Ascending aorta (tissue), 2 donors: ENCODE measurements around the gene RXFP1. TPM values are rescaled to one million over a fixed set of nuclear protein-coding genes. Genes with fewer than 3 reads are reported as not detected.

ENCODE experiments used
- DNase-seq, 2 donors: peaks; one replicate each; pipeline ENCODE4 v3.0.0-alpha.2; 2019; ENCODE audit warnings: low spot score in 2 of 2
- H3K27ac ChIP-seq, 2 donors: fragments of 200-600 bp; sonication (generic); one replicate each; pipeline ENCODE4 v1.5.1; 2016 to 2017; ENCODE audit warnings: mild to moderate bottlenecking in 1 of 2
- H3K27me3 ChIP-seq: fragments of 200-600 bp; sonication (generic); one replicate; pipeline ENCODE4 v1.5.1; 2017
- H3K36me3 ChIP-seq, 2 donors: fragments of 200-600 bp; sonication (generic); one replicate each; pipeline ENCODE4 v1.5.1; 2016
- H3K4me1 ChIP-seq, 2 donors: fragments of 200-600 bp; sonication (generic); one replicate each; pipeline ENCODE4 v1.5.1; 2016 to 2017; ENCODE audit warnings: mild to moderate bottlenecking in 1 of 2
- H3K4me3 ChIP-seq, 2 donors: fragments of 200-600 bp; sonication (generic); one replicate each; pipeline ENCODE4 v1.5.1; 2016 to 2017; ENCODE audit warnings: mild to moderate bottlenecking in 1 of 2
- H3K9me3 ChIP-seq, 2 donors: fragments of 200-600 bp; sonication (generic); one replicate each; pipeline ENCODE4 v1.5.1; 2016
- CTCF ChIP-seq, 3 experiments: fragments of 200-600 bp in 2 of 3; fragments of 450-650 bp in 1 of 3; sonication (generic) in 2 of 3; IDR thresholded peaks; one replicate each; pipeline ENCODE4 v1.5.1; 2016 to 2019; ENCODE audit warnings: antibody characterized with exemption in 3 of 3, mild to moderate bottlenecking in 1 of 3, moderate library complexity in 1 of 3
- intact Hi-C: fragments of 100-400 bp; cut with DNase I; formaldehyde crosslinking; loops from one replicate; pipeline ENCODE4 v1.15.1; 2023
- total RNA-seq: library from RNA; depleted of rRNA; stranded (reverse); fragments of >200 nt; gene quantifications from one replicate; pipeline ENCODE4 v1.1.0, GENCODE V29; 2016

The RXFP1 gene
- total RNA-seq, 1 donor from 2014 or later: 0.75 TPM

- TF ChIP-seq CTCF (IDR thresholded peaks at IDR 0.05): no peak
- H3K27me3 ChIP-seq: no peaks in the 10 kb centered on the region
- no peak overlapping the region for H3K4me3 ChIP-seq
- no peaks in the 10 kb centered on the region for H3K9me3 ChIP-seq
- H3K4me1 ChIP-seq: no peaks in the 10 kb centered on the region
- no peaks in the 10 kb centered on the region for H3K36me3 ChIP-seq
- H3K27ac ChIP-seq: no peak overlapping the region
- no peak for DNase-seq
- intact Hi-C loops: loop anchor here (10.0 kb wide), 1 partner anchor 183 kb away; no protein-coding TSS in a partner anchor
These were observed 66.6 kb downstream of the RXFP1 start for GRCh38 chr4:158588285-158588684.

- no peaks in the 10 kb centered on the region for H3K9me3 ChIP-seq
- H3K27ac ChIP-seq: no peak overlapping the region
- no peaks in the 10 kb centered on the region for H3K27me3 ChIP-seq
- no peaks in the 10 kb centered on the region for H3K36me3 ChIP-seq
- intact Hi-C loops: loop anchor here (10.0 kb wide), 1 partner anchor 184 kb away; no protein-coding TSS in a partner anchor
- no peak for TF ChIP-seq CTCF (IDR thresholded peaks at IDR 0.05)
- H3K4me3 ChIP-seq: no peak overlapping the region
- no peak for DNase-seq
- no peaks in the 10 kb centered on the region for H3K4me1 ChIP-seq
These were observed 67.1 kb downstream of the RXFP1 start for GRCh38 chr4:158588777-158589176.

- Histone ChIP-seq H3K9me3 (no peaks in the 10 kb centered on the region), H3K4me1 (no peaks in the 10 kb centered on the region), H3K27me3 (no peaks in the 10 kb centered on the region), H3K27ac (no peak overlapping the region), H3K4me3 (no peak overlapping the region), H3K36me3 (no peaks in the 10 kb centered on the region)
- DNase-seq: no peak
- intact Hi-C loops: no loop called here
- no peak for TF ChIP-seq CTCF (IDR thresholded peaks at IDR 0.05)
These were observed 68.6 kb downstream of the RXFP1 start for GRCh38 chr4:158590306-158590705.

GRCh38 chr4:158590824-158591223 is 69.1 kb downstream of the RXFP1 start:
- Histone ChIP-seq H3K36me3 (no peaks in the 10 kb centered on the region), H3K9me3 (no peaks in the 10 kb centered on the region), H3K4me3 (no peak overlapping the region), H3K4me1 (no peaks in the 10 kb centered on the region), H3K27ac (no peak overlapping the region), H3K27me3 (no peaks in the 10 kb centered on the region)
- intact Hi-C loops: no loop called here
- DNase-seq: no peak
- TF ChIP-seq CTCF (IDR thresholded peaks at IDR 0.05): no peak

- no peak for TF ChIP-seq CTCF (IDR thresholded peaks at IDR 0.05)
These were observed 76.4 kb downstream of the RXFP1 start for GRCh38 chr4:158597879-158598596.

More at GRCh38 chr4:158597879-158598596, 76.4 kb downstream of the RXFP1 start:
- H3K4me3 ChIP-seq: no peak overlapping the region
- DNase-seq: no peak
- H3K36me3 ChIP-seq: no peaks in the 10 kb centered on the region
- H3K27me3 ChIP-seq: no peaks in the 10 kb centered on the region
- intact Hi-C loops: no loop called here
- H3K27ac ChIP-seq: no peak overlapping the region
- H3K4me1 ChIP-seq: no peaks in the 10 kb centered on the region
- H3K9me3 ChIP-seq: no peaks in the 10 kb centered on the region
